DOHH2 (cell line): ENCODE measurements around the gene EEFSEC.

Experiments used
- H3F3A ChIP-seq: fragments of 200-600 bp; sonication (generic), shearing (Covaris generic); 2 replicates; pipeline ENCODE4 v1.6.0; 2016; ENCODE audit warnings: antibody characterized with exemption, mild to moderate bottlenecking; ENCODE audit not compliant: control insufficient read depth, insufficient read depth
- H3K27ac ChIP-seq: fragments of 200-600 bp; sonication (generic); 2 replicates; pipeline ENCODE4 v1.5.1; 2014; ENCODE audit warnings: low read depth, mild to moderate bottlenecking, low read length, moderate library complexity
- H3K27me3 ChIP-seq: fragments of 200-600 bp; sonication (generic); 2 replicates; pipeline ENCODE4 v1.6.1; 2014; ENCODE audit warnings: mild to moderate bottlenecking, low read length, mixed read lengths; ENCODE audit not compliant: control insufficient read depth
- H3K36me3 ChIP-seq: fragments of 200-600 bp; sonication (generic); 2 replicates; pipeline ENCODE4 v1.6.1; 2014; ENCODE audit warnings: mild to moderate bottlenecking, low read length, moderate library complexity, mixed read lengths; ENCODE audit not compliant: control insufficient read depth
- H3K4me1 ChIP-seq: fragments of 200-600 bp; sonication (generic); 2 replicates; pipeline ENCODE4 v1.6.1; 2014; ENCODE audit warnings: mild to moderate bottlenecking, low read length, mixed read lengths; ENCODE audit not compliant: control insufficient read depth
- H3K4me2 ChIP-seq: fragments of 200-600 bp; sonication (generic); 2 replicates; pipeline ENCODE4 v1.6.0; 2014; ENCODE audit warnings: mild to moderate bottlenecking, low read length, moderate library complexity
- H3K4me3 ChIP-seq: fragments of 200-600 bp; sonication (generic); 2 replicates; pipeline ENCODE4 v1.5.1; 2014; ENCODE audit warnings: mild to moderate bottlenecking, low read length, mixed read lengths
- H3K79me2 ChIP-seq: fragments of 200-600 bp; sonication (generic); 2 replicates; pipeline ENCODE4 v1.6.1; 2014; ENCODE audit warnings: mild to moderate bottlenecking, low read length, mixed read lengths; ENCODE audit not compliant: control insufficient read depth
- H3K9me2 ChIP-seq: fragments of 200-600 bp; sonication (generic); replicated peaks from 2 replicates; pipeline ENCODE4 v1.6.1; 2014; ENCODE audit warnings: mild to moderate bottlenecking, low read length, mixed read lengths; ENCODE audit not compliant: control insufficient read depth
- H3K9me3 ChIP-seq: fragments of 200-600 bp; sonication (generic); 2 replicates; pipeline ENCODE4 v1.6.1; 2014; ENCODE audit warnings: antibody characterized with exemption, low read length, mixed read lengths; ENCODE audit not compliant: control insufficient read depth, insufficient read depth
- H4K20me1 ChIP-seq: fragments of 200-600 bp; sonication (generic); 2 replicates; pipeline ENCODE4 v1.6.0; 2014; ENCODE audit warnings: low read depth, mild to moderate bottlenecking, antibody characterized with exemption, low read length, moderate library complexity; ENCODE audit not compliant: control insufficient read depth, insufficient read depth
- CTCF ChIP-seq: fragments of 200-600 bp; sonication (generic); IDR thresholded peaks from one replicate; pipeline ENCODE4 v1.5.1; 2014; ENCODE audit warnings: antibody characterized with exemption, mild to moderate bottlenecking, low read depth, low read length; ENCODE audit not compliant: poor library complexity, severe bottlenecking
- EZH2phosphoT487 ChIP-seq: fragments of 200-600 bp; sonication (generic); IDR thresholded peaks from 2 replicates; pipeline ENCODE4 v1.6.1; 2017; ENCODE audit warnings: borderline replicate concordance, mild to moderate bottlenecking, antibody characterized with exemption, low read length, moderate library complexity, mixed read lengths

EEFSEC gene

DNA sequence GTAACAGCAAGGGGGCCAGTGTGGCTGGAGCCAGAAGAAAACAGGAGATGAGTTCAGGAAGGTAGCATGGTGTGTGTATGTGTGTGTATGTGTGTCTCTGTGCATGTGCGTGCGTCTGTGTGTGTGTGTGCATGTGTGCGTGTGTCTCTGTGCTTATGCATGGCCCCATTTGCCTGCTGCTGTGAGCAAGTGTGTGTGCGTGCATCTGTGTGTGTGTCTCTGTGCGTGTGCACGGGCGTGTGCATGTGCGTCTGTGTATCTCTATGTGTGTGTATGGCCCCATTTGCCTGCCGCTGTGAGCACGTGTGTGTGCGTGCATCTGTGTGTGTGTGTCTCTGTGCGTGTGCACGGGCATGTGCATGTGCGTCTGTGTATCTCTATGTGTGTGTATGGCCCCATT, 7.1 kb upstream of the EEFSEC start:
- peaks cover 24% of the 10 kb centered on the region for H3K27me3 ChIP-seq
- no peak overlapping the region for H3K27ac ChIP-seq
- H3K4me2 ChIP-seq = no peak overlapping the region
- no peaks in the 10 kb centered on the region for H4K20me1 ChIP-seq
- TF ChIP-seq EZH2phosphoT487 (no peak), CTCF (no peak)
- H3K4me1 ChIP-seq = no peaks in the 10 kb centered on the region; the same call in 1 of the 2 replicates
- no peak overlapping the region for H3K4me3 ChIP-seq
- H3F3A ChIP-seq = no peaks in the 10 kb centered on the region
- no peaks in the 10 kb centered on the region for H3K79me2 ChIP-seq
- no peaks in the 10 kb centered on the region for H3K9me2 ChIP-seq
- no peaks in the 10 kb centered on the region for H3K36me3 ChIP-seq
- no peaks in the 10 kb centered on the region for H3K9me3 ChIP-seq

GRCh38 chr3:128149650-128150049, 3.6 kb upstream of the EEFSEC start:
- H3K4me3 ChIP-seq = no peak overlapping the region
- peaks cover 4% of the 10 kb centered on the region; the same call in 1 of the 2 replicates for H3K9me3 ChIP-seq
- no peak overlapping the region for H3K4me2 ChIP-seq
- H3K4me1 ChIP-seq = peaks cover 6% of the 10 kb centered on the region
- TF ChIP-seq CTCF (no peak), EZH2phosphoT487 (no peak)
- H4K20me1 ChIP-seq = no peaks in the 10 kb centered on the region
- H3K79me2 ChIP-seq = peaks cover 10% of the 10 kb centered on the region
- peaks cover 3% of the 10 kb centered on the region; the same call in 1 of the 2 replicates for H3F3A ChIP-seq
- H3K36me3 ChIP-seq = no peaks in the 10 kb centered on the region
- H3K27ac ChIP-seq = no peak overlapping the region
- H3K9me2 ChIP-seq = no peaks in the 10 kb centered on the region
- H3K27me3 ChIP-seq = peaks cover 14% of the 10 kb centered on the region

DNA sequence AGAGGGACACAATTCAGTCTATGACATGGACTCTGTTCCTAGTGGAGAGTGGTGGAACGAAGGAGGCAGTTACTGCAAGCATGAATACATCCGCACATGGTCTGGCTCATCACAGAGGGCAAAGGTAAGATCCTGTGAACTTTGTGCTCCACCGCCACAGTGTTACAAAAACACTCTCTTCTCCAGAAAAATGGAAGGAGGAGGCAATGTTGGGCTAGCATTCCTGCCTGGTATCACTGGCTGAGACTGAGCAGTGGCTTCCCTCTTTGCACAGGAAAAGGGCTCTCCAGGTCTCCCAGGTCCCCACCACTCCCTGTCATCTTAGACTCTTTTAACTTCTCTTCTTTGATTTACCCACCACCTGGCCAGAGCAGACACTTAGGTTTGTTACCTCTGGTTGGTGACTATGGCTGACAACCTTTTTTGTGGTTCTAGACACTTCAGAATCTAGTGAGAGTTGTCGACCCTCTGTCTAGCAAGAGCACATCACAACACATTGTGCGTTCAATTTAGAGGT, 1.5 kb upstream of the EEFSEC start:
- H3K4me1 ChIP-seq = peaks cover 7% of the 10 kb centered on the region
- peaks cover 3% of the 10 kb centered on the region; the same call in 1 of the 2 replicates for H3F3A ChIP-seq
- H4K20me1 ChIP-seq = no peaks in the 10 kb centered on the region
- peaks cover 16% of the 10 kb centered on the region for H3K36me3 ChIP-seq
- H3K27me3 ChIP-seq = 0 out of 2 replicates have a peak, but pooled peaks cover 5% of the 10 kb centered on the region
- no peak overlapping the region for H3K4me3 ChIP-seq
- no peak for TF ChIP-seq EZH2phosphoT487
- TF ChIP-seq CTCF = no peak
- H3K79me2 ChIP-seq = peaks cover 32% of the 10 kb centered on the region
- no peaks in the 10 kb centered on the region for H3K9me2 ChIP-seq
- no peak overlapping the region for H3K27ac ChIP-seq
- no peak overlapping the region for H3K4me2 ChIP-seq
- H3K9me3 ChIP-seq = peaks cover 4% of the 10 kb centered on the region; the same call in 1 of the 2 replicates
